Kidney capillary endothelial cell (primary cell): ENCODE measurements around the gene TRAF3.

Experiments used
- DNase-seq: peaks from one replicate; pipeline ENCODE4 v3.0.0-alpha.2; 2018; ENCODE audit warnings: low spot score

The TRAF3 gene

DNA sequence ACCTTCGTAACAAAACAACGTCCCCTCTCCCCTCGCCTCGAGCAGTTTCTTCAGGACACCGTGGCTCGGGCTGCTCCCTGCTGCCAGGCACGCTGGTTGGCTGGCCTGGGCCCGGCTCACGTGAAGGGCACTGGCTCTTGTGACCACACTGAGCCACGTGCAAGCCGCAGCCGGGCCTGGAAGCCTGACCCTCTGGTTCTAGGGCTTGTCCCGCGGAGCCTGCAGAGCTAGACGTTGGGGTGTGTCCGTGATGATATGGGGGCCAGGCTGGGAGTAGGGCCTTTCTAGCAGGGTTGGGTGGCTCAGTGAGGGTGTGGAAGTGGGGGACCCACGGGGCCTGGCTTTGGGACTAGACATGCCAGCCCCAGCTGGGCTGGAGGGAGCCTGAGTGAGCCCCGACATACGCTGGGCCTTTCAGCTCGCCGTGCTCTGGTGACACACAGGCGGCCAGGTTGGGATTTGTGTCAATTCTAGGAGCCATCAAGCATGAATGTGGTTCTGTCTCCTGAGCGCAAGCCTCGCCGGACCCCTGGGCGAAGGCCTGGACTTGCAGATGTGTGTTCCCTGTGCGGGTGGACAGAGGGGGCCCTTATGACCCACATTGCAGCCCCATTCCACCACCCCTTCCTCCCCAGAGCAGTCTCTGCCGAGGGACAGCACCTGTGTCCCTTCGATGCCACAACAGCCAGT is 131.7 kb downstream of the TRAF3 start:
- DNase-seq = no peak

DNA sequence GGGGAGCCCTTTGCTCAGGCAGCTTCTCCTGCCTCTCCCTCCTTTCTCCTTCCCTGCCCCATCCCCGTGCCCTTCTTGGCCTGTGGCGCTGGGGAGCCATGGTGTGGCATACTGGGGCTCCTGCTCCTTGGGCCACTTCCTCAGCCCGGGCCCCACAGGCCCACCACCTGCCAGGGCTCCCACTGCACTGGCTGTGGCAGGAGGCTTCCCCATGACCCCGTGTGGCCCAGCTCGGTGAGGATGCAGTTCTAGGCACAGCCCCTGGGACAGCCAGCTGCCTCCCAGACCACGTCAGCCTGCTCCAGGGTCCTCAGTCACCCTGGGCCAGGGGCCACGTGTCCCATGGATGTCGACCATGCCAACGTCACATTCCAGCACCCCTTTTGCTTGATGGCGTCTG is 132.2 kb downstream of the TRAF3 start:
- DNase-seq = no peak

DNA sequence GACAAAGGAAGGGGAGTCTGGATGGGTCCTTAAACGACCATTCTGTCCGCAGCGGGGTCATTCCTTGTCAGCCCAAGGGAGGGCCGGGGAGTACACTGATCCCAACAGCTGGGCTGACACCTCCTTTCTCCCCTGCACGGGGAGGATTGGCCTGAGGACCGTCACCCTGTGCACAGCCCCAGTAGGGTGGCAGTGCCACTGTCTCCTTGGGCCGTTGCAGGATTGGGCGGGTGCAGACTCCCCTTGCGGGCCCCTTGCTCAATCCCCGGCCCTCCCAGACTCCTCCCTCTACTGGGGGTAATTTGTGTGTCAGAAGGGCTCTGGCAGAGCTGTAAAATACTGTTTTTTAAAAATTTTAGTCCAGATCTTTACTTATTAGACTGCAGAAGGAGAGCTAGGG is 132.7 kb downstream of the TRAF3 start:
- DNase-seq = no peak

DNA sequence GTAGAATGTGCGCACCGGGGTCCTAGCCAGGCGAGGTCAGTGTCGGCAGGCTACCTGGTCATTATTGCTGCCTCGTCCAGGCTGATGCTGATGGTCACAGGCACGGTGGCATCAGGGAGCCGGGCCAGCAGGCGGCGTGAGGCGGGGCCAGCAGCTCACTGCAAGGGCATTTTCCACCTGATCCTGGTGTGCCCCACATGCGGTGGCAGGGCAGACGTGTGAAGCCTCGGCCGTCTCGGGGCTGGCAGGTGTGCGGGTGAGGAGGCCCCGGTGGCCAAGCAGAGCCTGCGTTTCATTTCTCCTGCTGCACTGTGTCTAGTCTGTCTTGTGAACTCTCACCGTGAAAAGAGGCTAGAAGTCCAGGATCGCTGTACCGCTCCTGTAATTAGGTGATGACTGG is 133.2 kb downstream of the TRAF3 start:
- no peak for DNase-seq

DNA sequence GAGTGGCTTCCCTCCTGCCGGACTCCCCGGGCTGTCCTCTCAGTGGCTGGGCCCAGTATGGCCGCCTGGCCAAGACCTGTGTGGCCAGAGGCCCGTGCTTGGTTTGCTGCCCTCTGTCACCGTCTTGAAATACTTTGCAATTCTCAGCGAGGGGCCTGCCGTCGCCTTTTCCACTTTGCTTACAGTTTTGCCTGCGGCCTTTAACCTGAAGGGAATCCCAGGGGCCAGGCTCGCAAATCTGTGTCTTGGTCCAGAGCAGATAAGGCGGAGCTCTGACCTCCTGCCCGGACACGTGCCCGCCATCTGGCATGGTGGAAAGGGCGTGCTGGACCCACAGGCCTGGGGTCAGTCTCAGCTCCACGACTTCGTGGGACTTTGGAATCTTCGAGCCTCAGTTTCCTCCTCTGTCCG is 134.3 kb downstream of the TRAF3 start:
- DNase-seq = no peak

DNA sequence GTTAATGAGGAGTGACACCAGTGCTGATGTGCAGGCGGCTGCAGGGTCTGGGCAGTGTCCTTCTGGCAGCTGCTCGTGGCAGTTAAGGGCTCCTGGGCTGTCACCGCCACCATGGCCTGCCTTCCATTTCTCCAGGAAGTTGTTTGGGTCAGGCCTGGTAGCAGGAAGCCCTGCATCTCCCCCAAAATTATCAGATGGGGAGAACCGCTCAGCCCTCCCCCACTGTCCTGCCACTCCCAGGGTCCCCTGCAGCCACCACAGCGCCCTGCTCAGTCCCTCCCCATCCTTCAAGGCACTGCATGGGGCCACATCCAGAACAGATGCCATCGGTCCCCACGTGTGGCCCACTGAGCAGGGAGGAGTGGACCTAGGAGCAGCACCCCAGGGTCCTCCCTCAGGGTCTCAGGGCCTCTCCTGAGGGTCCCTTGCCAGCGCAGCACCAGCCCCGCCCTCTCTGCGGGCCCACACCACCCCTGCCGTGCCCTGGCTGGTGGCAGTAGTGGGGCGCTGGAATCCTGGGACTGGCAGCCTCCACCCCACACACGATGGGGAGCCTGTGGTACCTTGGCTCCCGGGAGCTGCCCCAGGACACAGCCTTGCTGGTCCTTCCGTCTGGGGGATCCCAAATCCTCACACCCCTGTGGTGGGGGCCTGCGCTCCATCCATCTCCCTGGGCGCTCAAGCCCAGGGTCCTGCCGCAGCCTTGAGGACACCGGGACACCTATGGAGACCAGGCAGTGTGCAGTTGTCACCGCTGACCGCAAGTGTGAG is 134.9 kb downstream of the TRAF3 start:
- DNase-seq = no peak

DNA sequence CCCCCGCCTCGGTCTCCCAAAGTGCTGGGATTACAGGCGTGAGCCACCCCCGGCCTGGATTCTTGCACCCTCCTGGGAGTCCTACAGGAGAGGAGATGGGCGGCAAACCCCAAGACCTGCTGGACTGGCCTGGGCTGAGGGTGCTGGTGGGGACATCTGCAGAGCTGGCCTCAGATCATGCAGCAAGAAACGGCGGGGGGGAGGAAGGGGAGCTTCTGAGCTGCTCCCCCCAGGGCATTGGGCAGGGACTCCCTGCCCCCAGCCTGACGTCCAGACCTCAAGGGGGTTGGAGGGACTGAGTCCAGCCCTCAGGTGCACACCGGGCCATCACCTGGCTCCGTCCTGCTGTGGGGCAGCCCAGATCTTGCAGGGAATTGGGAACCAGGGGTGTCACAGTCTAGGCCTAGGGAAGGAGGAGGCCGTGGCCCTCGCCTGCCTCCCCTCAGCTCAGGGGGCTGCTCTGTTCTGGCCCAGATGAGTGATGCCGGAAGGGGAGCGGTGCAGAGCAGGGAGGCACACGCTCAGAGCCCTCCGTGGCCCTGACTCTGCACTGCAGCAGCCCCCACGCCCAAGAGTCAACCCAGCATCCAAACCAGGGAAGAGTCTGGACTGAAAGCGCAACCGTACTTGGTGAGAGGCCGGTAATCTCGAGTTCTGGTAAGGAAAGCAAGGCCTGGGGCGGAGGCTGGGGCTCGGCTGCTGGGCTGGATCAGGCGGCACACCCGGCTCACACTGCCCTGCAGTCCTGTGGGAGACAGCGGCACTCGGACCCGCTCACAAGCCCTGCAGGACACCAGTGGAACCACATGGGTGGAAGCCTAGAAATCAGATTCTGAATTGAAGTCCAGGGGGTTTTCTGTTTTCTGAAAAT is 136.3 kb downstream of the TRAF3 start:
- DNase-seq = no peak

DNA sequence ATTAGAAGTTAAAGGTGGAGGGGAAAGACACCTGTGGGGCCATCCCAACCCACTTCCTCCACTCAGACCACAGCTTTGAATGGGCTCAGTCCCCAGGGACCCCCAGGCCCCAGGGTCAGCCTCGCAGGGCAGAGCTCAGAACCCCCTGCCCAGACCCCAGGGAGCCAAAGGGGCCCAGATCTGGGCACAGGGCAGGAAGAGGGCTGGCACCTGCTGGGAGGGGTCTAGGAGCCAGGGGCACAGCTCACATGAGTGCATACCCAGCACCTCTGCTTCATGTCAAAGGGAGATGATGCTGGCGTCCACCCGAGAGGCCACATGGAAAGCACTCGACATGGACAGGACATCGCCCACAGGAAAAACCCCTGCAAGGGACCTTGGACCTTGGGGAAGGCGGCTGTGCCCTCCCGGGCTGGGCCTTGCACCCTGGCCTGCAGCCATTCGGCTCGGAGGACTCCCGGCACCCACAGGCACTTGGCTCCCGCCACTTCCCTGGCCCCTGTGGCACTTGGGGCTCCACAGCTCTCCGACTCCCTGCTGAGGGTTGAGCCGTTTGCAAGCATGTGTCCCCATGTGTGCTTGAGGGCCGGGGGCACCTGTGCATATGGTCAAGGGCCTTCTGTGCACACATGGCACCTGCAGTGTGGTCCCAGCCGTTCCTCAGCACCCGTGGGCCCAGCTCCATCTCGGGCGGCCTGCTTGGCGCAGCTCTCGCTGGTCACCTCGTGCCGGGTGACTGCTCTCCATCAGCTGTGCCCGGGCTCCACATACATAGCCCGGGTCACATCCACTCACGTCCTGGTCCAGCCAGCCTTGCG is 137.4 kb downstream of the TRAF3 start:
- no peak for DNase-seq

DNA sequence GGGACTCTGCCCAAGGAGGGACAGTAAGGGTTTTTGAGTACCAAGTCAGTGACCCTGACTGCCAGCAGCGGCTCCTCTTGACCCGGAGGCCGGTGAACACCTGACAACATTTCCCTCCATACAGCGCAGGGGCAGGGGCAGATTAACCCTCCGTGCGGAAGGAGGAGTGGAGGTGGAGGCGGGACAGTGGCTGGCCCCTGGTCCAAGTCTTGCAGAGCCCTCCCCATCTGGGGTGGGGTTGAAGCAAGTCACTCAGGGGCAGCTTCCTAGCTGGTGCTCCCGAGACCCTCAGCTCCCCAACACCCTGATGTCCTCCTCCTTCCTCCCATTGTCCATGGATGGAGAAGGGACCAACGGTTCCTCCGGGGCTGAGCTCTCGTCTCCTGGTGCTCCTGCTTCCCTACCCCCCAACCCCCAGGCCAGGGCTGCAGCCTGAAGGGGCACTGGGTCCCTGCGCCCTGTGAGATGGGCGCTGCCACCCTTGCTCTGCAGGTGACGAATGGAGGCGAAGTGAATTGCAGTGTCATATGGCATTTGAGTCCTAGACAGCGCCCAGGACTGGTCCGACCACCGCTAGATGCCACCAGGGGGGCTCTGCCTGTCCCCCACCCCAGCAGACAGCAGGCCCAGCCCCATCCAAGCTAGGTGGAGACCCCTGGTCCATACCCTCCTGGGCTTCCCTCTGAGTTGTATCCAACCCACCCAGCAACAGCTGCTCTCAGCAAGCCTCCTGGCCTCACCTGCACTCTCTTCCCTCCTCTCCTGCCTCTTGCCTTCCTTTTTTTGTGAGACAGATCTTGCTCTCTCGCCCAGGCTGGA is 138.3 kb downstream of the TRAF3 start:
- no peak for DNase-seq

DNA sequence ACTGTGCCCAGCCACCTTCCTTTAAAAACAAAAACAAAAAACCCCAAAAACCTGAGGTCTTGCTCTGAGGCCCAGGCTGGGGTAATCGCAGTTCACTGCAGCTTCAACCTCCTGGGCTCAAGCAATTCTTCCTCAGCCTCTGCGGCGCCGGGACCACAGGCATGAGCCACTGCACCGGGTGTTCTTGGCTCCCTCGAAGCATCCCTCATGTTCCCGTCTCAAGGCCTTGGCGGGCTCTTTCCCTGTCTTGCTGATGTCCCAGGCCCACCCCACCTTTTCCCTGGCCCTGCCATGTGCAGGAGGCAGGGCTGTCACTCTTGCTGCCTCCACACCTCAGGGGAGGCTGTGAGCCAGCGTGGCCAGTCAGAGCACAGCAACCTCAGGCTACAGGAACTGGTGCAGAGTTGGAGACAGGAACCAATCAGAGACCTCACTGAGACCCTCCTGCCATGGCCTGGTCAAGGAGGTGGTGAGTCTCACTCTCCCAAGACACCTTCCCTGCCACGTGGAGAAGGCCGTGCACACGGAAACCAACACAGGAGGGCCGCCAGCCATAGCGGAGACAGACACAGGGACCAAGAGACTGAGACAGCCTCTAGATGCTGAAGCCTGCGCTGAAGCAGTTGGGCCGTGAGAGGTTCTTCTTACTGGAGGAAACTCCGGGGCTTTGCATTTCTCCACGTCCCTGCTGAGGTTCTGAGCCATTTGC is 139.3 kb downstream of the TRAF3 start:
- DNase-seq = no peak

DNA sequence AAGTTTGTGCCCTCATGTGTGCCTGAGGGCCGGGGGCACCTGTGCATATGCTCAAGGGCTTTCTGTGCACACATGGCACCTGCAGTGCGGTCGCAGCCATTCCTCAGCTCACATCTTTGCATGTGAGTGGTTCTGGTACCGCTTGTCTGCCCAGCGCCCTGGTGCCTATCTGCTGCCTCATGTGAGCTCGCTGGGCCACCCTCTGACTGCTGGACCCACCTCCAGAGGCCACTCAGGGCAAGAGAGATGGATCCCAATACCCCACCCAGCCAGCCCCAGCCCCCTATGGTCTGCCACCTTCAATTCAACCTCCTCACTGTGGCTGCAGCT is 139.8 kb downstream of the TRAF3 start:
- no peak for DNase-seq

DNA sequence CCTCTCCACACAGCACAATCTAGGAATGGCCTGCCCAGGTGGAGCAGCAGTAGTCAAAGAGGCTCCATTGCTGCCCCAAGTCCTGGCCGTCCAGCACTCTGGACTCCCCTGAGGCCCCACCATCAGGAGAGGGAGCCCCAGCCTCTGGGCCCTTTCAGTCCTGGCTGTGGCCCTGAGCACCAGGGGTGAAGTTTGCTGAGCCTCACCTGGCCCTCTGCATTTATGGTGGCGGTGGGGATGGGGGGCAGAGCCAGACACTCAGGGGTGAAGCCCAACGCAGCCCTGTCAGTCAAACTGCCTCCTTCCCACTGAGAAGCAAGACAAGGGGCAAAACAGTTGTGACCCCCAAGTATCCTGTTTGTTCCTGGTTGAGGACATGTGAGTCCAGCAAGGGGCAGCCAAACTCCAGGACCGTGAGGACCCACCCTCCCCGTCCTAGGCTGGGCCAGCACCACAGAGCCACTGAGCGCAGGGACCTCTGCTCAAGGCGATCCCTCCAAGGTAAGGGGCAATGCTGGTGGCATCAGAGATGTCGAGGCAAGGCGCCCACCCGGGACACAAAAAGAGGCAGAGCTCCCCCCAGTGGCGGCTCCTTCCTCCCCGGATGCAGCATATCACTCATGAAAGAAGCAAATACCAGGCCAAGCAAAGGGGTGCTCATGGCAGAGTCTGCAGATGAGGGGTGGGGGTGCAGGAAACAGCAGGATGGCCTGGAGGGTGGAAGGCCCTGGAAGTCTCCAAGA is 140.4 kb downstream of the TRAF3 start:
- DNase-seq = no peak

DNA sequence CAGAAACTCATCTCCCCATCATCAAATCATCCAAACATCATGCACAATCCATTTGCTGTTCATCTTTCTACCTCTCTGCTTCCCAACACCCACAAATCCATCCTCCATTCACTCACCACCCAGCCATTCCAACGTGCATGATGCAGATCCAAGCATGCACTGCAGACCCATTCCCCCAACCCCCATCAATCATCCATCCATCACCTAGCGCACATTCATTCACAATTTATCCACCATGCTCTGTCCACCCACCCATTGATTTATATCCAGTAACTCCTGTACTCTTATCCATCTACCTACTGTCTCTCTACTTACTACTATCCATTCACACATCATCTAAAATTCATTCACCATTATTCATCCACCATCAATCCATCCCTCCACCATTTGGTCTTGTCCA is 141.2 kb downstream of the TRAF3 start:
- no peak for DNase-seq

DNA sequence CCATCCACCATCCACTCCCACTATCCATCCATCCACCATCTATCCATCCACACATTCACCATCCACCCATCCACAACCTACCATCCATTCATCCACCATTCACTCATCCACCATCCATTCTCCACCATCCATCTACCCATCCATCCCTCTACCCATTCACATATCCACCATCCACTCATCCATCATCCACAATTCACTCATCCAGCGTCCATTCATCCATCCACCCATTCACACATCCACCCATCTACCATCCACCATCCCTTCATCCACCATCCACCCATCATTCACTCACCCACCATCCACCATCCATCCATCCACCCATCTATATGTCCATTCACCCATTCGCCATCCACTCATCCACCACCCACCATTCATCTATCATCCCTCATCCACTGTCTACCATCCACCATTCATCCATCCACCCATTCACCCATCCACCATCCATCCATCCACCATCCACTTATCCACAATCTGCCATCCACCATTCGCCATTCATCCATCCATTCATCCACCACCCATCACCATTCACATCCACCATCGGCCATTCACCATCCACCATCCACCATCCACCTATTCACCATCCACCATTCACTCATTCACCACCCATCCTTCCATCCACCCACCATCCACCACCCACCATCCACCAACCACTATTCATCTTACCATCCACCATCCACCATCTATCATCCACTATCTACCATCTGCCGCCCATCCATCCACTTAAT is 143.2 kb downstream of the TRAF3 start:
- DNase-seq = no peak

DNA sequence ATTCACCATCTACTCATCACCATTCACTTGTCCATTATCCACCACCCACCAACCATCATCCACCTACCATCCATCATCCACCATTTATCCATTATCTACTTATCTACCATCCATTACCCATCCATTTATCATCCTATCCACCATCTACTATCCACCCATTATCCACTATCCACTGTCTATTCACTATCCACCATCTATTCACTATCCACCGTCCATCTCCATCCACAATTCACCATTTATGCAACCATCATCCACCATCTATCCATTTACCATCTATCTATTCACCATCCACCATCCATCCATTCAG is 143.7 kb downstream of the TRAF3 start:
- DNase-seq = no peak

DNA sequence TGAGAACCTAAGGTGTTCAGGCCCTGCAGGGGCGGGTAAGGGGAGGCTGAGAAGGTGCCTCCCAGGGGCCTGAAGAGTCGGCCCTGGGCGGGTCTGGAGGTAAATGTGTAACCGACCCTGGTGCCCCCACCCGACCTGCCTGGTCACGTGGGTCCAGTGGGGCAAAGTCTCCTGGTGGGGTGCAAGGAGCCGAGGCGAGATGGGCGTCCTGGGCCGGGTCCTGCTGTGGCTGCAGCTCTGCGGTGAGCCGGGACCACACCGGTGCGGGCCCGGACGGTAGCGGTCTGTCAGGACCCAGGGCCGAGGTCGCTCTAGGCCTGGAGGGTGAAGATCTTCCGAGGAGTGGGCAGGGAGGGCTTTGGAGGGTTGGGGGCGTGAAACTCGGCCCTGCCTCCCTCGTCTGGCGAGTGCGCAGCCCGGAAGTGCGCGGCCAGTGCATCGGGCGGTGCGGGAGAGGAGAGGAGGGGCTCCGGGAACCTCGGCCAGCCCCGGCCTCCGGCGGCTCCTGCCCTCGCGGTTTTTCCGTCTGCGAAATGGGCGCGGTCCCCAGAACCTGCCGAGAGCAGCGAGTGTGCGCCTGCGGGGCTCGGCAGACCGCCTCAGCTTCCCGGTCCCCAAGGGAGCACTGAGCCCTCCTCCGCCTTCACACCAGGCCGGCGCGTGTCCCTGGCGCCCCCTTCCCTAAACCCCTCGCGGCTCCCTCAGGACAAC is 145.4 kb downstream of the TRAF3 start, which contains the start of gene AMN:
Gene AMN (plus strand): TSS at position 174 of the 711 bp plus-strand sequence. CDS start 26 bp downstream, at position 200.
- DNase-seq = no peak

DNA sequence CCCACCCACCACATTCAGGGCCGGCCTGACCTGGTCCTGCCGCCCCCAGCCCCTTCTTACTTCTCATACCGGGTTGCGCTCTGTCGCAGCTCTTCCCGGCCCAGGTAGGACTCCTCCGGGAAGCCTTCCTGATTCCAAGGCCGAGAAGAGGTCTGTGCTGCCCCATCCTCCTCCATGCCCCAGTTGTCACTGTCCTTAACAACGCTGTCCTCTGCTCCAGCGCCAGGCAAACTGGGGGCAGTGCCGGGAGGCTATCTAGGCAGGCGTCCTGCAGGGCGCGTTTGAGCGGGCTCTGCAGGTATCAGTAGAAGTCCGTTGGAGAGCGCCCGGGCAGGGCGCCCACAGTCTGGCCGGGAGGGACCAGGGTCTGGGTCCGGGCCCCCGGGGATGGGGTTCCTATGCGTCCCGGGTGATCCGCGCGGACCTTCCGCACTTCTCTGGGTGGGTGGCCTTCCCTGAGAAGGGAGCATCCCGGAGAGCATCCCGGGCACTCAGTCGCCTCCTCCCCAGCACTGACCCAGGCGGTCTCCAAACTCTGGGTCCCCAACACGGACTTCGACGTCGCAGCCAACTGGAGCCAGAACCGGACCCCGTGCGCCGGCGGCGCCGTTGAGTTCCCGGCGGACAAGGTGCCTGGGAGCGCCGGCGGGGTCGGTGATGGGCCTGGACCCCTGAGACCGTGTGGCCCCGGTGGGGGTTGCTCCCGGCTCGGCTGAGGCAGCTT is 146.1 kb downstream of the TRAF3 start:
- no peak for DNase-seq

DNA sequence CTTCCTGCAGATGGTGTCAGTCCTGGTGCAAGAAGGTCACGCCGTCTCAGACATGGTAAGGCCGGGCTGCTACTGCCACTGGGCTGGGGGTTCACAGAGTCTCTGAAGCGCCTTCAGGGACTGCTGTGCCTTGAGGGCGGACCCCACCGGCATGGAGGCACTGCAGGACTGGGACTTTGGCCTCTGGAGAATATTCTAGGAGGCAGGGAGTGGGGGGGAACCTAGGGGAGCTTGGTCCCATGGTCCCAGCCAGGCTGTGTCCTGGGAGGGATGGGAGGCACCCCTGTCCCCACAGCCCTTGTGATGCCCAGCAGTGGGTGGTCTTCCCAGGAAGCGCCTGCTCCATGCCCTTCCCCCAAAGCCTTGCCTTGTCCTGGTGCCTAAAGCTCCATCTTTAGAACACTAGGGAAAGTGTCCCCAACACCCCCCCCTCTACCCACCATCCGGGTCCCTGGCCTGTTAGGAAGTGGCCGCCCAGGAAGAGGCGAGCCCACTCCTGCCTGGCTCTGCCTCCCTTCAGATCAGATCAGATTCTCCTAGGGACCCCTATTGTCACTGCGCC is 146.8 kb downstream of the TRAF3 start:
- no peak for DNase-seq
